ENCODE data around the gene DET1.
A peak's percentile ranks its signal among the peaks of the same experiment; 100 is the strongest.
"Not testable (repeated sequence)": the region's sequence is repeated elsewhere in the genome, so short reads cannot be mapped to it uniquely, and the experiment has no call there.

The DET1 gene

GRCh38 chr15:88497109-88497765 is 49.2 kb downstream of the DET1 start:
- no peak for DNase-seq (ENCODE audit: low spot score)

- DNase-seq (ENCODE audit: low spot score), result no peak
These were observed 52.6 kb downstream of the DET1 start for GRCh38 chr15:88493844-88494243.

DNA sequence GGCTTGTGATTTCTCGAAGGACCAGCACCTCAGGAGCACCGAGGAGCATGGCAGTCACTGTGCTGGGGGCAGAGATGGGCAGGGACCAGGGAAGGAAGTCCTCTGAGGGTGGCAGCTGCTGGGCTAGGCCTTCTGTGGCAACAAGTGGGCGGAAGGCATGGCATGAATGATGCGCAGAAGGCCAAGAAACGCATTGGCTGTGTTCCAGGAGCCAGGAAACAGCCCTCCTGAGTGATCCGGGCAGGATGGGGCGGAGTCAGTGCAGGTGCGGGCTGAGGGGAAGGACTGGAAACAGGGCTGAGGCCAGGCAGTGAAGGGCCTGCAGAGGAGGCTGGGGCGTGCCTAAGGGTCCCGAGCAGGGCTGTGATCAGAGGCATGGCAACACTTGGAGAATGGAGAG is 55.3 kb downstream of the DET1 start:
- no peak for DNase-seq (ENCODE audit: low spot score)

- no peak for DNase-seq (ENCODE audit: low spot score)
These were observed 56.4 kb downstream of the DET1 start for GRCh38 chr15:88490036-88490435.

DNA sequence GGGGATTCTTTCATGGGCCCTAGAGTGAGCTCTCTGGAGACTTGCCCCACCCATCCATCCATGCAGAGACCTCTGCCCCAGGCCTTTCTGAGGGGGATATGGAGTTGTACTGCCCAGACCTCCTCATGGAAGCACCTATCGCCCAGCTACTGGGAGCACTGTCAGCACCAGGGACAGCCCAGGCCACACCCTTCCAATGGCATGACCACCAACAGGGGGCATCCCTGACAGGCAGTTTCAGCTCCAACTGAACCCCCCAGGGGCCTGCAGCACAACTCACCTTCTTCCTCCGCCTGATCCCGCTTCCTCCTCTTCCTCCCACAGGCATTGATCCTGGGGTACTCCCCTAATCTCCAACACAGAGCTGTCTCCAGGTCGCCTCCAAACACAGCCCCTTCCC is 57.2 kb downstream of the DET1 start:
- no peak for DNase-seq (ENCODE audit: low spot score)

DNA sequence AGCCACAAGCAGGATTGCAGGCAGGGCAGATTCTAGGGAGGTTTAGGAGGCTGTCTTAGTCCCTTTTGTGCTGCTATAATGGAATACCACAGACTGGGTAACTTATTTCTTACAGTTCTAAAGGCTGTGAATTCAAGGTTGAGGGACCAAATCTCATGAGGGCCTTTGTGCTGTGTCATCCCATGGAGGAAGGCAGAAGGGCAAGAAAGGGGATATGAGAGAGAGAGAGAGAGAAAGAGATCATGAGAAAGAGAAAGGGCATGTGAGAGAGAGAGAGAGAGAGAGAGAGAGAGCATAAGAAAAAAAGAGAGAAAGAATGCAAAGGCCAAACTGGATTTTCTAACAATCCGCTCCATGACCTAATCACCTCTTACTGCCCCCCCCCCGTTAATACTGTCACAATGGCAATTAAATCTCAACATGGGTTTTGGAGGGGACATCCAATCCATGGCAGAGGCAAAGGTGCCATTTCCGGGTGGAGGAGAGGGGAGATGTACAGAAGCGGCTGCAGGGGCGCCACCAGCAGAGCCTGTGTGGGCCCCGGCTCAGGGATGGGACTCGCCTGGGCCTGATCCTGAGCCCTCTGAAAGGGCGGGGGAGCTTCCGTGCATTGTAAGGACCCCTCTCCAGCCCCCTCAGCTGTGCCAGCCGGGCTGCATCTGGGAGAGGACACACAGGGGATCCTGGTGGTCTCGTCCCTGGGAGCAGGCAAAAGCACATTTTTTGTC is 58.5 kb downstream of the DET1 start:
- no peak for DNase-seq (ENCODE audit: low spot score)

DNA sequence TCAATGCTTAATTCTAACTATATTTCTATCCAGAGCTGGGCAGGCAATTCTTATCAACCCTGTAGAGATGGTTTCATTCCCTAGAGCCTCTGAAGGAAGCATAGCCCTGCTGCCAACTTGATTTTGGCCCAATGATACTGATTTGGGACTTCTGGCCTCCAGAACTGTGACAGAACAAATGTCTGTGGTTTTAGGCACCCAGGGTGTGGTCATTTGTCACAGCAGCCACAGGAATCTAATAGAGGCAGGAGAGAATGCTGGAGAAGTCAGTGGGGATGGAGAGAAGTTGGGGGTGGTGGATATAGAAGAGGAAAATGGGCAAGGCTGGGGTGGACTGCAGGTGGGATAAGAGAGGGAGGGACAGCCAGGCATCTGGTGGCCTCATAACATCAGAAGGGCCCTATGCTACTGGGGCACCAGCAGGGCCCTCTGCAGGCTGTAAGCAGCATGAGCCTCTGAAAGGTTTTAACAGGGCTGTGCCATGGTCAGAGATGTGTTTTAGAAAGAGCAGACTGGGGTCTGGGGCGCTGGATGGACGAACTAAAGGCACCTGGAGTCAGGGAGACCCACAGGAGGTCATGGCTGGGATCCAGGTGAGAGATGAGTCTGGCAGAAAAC is 59.2 kb downstream of the DET1 start:
- DNase-seq (ENCODE audit: low spot score), result no peak

- DNase-seq (ENCODE audit: low spot score), result peak; percentile 86
These were observed 61.7 kb downstream of the DET1 start for GRCh38 chr15:88484682-88485331.

DNA sequence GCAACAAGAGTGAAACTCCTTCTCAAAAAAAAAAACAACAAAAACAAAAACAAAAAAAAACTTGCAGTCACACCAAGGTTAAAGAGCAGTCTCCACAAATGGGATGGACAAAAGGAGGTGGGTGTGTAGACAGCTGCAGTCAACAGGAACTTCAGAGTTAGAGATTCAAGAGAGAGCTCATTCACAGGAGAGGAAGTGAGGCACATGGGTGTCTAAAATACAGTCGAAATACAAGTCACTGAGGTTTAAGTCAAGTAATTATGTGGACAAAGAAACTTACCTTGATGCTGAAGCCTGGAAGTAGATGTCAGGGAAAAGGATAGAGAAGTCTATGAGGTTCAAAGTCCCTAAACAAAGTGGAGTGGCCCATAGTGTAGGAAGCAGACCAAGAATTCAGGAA is 64.2 kb downstream of the DET1 start:
- no peak for DNase-seq (ENCODE audit: low spot score)

DNA sequence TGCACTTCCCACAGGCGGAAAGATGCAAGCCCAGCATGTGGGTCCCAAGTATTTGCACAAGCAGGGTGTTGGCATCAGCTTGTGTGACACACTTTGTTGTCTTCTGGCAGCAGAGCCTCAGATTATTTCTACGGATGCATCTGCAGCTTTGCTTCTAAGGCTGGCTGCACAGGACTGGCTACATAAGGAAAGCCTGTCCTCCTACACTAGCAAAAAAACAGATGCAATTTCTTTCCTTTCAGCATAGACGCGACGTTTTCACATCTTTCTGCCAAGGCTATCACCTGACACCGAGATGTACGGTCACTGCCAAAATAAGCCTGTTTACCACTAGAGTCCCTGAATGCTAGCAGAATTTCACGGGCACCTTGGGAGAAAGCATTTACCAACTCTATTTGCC is 65.5 kb downstream of the DET1 start:
- DNase-seq (ENCODE audit: low spot score), result no peak

DNA sequence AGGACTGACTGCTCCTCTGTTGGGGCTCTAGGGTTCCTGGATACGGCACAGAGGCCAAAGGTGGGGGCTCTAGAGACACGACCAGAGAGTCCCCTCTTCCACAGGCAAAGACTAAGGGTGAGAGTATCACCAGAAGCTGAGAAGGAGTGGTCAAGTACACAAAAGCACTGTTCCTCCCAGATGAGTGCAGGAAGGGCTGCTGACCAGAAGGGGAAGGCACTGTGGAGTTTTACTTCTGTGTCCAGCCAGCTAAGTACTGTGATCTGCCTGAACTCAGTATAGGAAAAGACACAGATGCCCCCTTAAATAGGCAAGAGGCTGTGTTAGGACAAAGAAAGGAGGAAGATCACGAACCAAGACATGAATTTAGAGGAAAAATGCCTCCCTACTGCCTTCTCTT is 67.3 kb downstream of the DET1 start:
- no peak for DNase-seq (ENCODE audit: low spot score)

GRCh38 chr15:88477904-88478303 is 68.6 kb downstream of the DET1 start:
- no peak for DNase-seq (ENCODE audit: low spot score)

GRCh38 chr15:88477126-88477525 is 69.4 kb downstream of the DET1 start:
- DNase-seq (ENCODE audit: low spot score), result no peak

DNA sequence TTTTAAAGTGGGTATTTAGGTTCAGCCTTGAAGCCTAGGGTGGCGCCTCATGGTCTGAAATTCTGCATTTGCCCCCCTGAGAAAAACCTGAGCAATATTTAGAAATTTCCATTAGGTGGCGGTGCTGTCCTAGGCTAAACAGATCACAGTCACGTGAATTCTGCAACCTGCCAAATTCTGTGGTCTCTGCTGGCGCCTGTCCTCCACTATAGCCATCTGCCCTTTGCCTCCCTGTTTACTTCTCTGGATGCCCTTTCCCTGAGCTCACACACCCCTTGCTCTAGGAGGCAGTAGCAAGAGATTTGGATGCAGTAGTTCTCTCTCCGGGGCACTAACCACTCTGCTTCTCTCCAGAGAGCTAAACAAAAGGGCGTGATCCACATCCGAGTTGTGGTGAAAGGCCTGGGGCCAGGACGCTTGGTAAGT is 69.8 kb downstream of the DET1 start:
- peak; percentile 61 for DNase-seq (ENCODE audit: low spot score)

DNA sequence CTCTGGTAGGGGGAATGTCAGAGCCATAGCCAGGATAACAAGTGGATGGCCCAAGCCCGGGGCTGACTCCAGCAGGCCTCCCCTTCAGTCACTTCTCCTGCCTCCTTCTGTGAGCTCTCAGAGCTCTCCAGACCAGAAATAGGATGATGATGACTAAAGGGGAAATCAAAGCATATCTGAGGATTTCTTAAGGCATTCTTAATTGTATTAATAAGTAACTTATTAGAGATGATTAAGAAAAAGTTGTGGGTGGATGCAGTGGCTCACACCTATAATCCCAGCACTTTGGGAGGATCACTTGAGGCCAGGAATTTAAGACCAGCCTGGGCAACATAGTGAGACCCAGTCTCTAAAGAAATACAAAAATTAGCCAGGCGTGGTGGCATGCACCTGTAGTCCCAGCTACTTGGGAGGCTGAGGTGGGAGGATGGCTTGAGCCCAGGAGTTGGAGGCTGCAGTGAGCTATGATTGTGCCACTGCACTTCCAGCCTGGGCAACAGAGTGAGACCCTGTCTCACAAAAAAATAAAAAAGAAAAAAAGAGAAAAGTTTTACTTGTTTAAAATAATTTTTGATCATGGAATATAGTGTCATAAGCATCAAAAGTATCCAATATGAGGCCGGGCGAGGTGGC is 72.7 kb downstream of the DET1 start:
- not testable (repeated sequence) for DNase-seq (ENCODE audit: low spot score)

DNA sequence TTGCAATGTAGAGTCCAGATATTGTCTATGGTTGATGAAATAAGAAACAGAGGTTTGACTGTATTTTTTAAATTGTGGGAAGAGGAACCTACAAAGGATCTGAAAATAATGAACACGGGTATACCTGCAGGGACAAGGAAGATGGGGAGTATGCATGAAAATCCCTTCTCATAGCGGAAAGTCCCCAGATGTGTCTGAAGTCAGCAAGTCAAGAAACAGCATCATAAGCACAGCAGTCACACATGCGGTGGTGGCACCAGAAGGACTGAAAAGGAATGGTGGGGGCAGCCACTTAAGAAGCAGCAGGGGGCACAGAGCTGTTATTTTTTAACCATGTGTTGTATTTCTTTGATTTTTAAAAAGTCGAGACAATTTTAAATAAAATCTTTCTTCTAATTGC is 74.3 kb downstream of the DET1 start:
- no peak for DNase-seq (ENCODE audit: low spot score)

DNA sequence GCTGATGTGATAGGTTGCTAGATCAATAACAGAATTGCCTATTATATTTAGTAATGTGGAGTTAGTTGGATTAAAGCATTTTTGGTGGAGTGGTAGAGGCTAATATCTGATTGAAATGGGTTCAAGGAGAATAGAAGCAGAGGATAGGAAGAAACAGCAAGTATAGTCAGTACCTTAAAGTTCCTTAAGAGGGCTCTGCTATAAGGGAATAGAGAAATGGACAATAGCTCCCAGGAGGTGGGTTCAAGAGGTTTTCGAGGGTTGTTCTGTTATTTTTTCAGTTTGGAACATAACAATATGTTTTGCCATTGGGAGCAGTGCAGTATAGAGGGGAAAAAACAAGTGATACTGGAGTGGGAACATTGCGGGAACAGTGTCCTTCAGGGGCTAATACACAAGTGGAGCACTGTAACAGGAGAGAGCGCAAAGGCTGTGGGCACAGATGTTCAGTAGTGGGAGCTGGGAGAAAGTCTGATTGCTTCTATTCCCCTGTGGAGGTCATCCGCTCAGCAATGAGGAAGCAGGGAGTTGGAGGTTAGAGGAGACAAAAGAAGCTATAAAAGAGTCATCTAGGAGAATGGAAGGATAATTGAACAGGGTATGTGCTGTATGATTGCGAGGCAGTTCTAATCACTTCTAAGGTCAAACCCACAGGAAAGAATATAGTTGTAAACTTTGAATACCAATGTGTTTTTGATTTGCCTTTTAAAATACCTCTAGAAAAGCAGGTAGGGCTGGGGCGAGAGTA is 75.7 kb downstream of the DET1 start:
- DNase-seq (ENCODE audit: low spot score), result no peak

DNA sequence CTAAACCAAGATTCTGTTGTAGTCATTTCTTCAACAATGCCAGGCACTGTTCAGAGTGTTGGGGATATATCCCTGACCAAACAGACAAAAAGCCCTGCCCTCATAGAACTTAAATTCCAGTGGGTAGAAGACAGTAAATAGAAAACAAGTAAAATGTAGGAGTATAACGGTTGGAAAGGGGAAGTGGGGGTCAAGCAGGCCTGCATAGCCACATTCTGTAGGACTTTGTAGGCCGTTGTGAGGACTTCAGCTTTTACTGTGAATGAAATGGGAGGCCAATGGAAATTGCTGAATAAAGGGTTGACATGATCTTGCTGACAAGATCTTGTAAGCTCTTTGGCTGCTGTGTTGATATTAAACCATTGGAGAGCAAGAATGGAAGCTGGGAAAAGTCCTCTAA is 77.2 kb downstream of the DET1 start:
- DNase-seq (ENCODE audit: low spot score), result no peak

DNA sequence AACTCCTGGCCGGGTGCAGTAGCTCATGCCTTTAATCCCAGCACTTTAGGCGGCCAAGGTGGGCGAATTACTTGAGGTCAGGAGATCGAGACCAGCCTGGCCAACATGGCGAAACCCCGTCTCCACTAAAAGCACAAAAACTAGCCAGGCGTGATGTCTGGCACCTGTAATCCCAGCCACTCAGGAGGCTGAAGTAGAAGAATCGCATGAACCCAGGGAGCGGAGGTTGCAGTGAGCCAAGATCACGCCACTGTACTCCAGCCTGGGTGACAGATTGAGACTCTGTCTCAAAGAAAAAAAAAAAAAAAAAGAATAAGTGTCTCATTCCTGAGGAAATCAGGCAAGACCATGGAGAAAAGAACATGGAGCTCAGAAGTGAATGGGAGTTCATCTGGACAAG is 77.8 kb downstream of the DET1 start:
- not testable (repeated sequence) for DNase-seq (ENCODE audit: low spot score)

- no peak for DNase-seq (ENCODE audit: low spot score)
These were observed 78.4 kb downstream of the DET1 start for GRCh38 chr15:88467935-88468528.

Measured in ecto neural progenitor cell (in vitro differentiated cells).